Iris pigment epithelial cell (primary cell): ENCODE results near the gene ACOX1.

Experiments
- DNase-seq: peaks from one replicate; pipeline ENCODE4 v3.0.0-alpha.2; 2011; ENCODE audit warnings: low read depth

The ACOX1 gene

GRCh38 chr17:76008630-76009425 lies 29.9 kb upstream of the ACOX1 start:
- DNase-seq, result no peak

GRCh38 chr17:76008208-76008607 lies 29.2 kb upstream of the ACOX1 start:
- no peak for DNase-seq

- DNase-seq, result no peak
Measured at GRCh38 chr17:76007850-76008165, 28.8 kb upstream of the ACOX1 start.

- DNase-seq, result no peak
Measured at GRCh38 chr17:76007131-76007849, 28.3 kb upstream of the ACOX1 start.

- DNase-seq, result peak; percentile 49
Measured at GRCh38 chr17:76005263-76006149, 26.5 kb upstream of the ACOX1 start.

- DNase-seq, result no peak
Measured at GRCh38 chr17:76004750-76005262, 25.8 kb upstream of the ACOX1 start.

- no peak for DNase-seq
Measured at GRCh38 chr17:76003915-76004314, 24.9 kb upstream of the ACOX1 start.

- DNase-seq, result no peak
Measured at GRCh38 chr17:76002100-76002499, 23.1 kb upstream of the ACOX1 start.

- no peak for DNase-seq
Measured at GRCh38 chr17:76000755-76001521, 22.0 kb upstream of the ACOX1 start, which contains the start of gene CDK3. Gene CDK3 (plus strand): TSS chr17:76000855. CDS start chr17:76001426, 571 bp downstream.

- DNase-seq, result peak; percentile 26
Measured at GRCh38 chr17:76000016-76000754, 21.2 kb upstream of the ACOX1 start.

- DNase-seq, result no peak
Measured at GRCh38 chr17:75998327-75998795, 19.4 kb upstream of the ACOX1 start.

GRCh38 chr17:75996665-75997590 lies 18.0 kb upstream of the ACOX1 start:
- DNase-seq, result peak; percentile 73

GRCh38 chr17:75995385-75995925 lies 16.5 kb upstream of the ACOX1 start:
- DNase-seq, result no peak

GRCh38 chr17:75994802-75995370 lies 15.9 kb upstream of the ACOX1 start:
- DNase-seq, result no peak

- DNase-seq, result no peak
Measured at GRCh38 chr17:75991396-75991795, 12.4 kb upstream of the ACOX1 start.

GRCh38 chr17:75987041-75987440 lies 8.1 kb upstream of the ACOX1 start:
- DNase-seq, result no peak

GRCh38 chr17:75985986-75986385 lies 7.0 kb upstream of the ACOX1 start:
- no peak for DNase-seq

GRCh38 chr17:75983501-75984181 lies 4.7 kb upstream of the ACOX1 start:
- DNase-seq, result peak; percentile 19
